ENCODE data around the gene MOSPD3. TPM values are rescaled to one million over a fixed set of nuclear protein-coding genes. Genes with fewer than 3 reads are reported as not detected.

The MOSPD3 gene
- total RNA-seq, 4 donors from 2014 or later: 7.6 to 22.4 (median 15.5) TPM

- H3K36me3 ChIP-seq: peaks cover 42 to 73% (median 54%) of the 10 kb centered on the region in 3 donors
- TF ChIP-seq POLR2A (IDR thresholded peaks at IDR 0.05): no peak
- TF ChIP-seq, protein P1, sequence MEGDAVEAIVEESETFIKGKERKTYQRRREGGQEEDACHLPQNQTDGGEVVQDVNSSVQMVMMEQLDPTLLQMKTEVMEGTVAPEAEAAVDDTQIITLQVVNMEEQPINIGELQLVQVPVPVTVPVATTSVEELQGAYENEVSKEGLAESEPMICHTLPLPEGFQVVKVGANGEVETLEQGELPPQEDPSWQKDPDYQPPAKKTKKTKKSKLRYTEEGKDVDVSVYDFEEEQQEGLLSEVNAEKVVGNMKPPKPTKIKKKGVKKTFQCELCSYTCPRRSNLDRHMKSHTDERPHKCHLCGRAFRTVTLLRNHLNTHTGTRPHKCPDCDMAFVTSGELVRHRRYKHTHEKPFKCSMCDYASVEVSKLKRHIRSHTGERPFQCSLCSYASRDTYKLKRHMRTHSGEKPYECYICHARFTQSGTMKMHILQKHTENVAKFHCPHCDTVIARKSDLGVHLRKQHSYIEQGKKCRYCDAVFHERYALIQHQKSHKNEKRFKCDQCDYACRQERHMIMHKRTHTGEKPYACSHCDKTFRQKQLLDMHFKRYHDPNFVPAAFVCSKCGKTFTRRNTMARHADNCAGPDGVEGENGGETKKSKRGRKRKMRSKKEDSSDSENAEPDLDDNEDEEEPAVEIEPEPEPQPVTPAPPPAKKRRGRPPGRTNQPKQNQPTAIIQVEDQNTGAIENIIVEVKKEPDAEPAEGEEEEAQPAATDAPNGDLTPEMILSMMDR (IDR thresholded peaks at IDR 0.05): no peak
- H3K27me3 ChIP-seq: no peaks in the 10 kb centered on the region
- H3K4me1 ChIP-seq: peaks cover 32 to 50% (median 35%) of the 10 kb centered on the region in 3 donors
- H3K4me3 ChIP-seq: no peak overlapping the region
- 58 to 84% methylated on average over 7 to 11 of the region's 11 CpGs for WGBS, 2 donors
- H3K27ac ChIP-seq: no peak overlapping the region
- DNase-seq: no peak
- H3K9me3 ChIP-seq: no peaks in the 10 kb centered on the region
- intact Hi-C loops (cut with DNase I): no loop called here
These were observed 31.7 kb upstream of the MOSPD3 start for GRCh38 chr7:100580466-100581283.

DNA sequence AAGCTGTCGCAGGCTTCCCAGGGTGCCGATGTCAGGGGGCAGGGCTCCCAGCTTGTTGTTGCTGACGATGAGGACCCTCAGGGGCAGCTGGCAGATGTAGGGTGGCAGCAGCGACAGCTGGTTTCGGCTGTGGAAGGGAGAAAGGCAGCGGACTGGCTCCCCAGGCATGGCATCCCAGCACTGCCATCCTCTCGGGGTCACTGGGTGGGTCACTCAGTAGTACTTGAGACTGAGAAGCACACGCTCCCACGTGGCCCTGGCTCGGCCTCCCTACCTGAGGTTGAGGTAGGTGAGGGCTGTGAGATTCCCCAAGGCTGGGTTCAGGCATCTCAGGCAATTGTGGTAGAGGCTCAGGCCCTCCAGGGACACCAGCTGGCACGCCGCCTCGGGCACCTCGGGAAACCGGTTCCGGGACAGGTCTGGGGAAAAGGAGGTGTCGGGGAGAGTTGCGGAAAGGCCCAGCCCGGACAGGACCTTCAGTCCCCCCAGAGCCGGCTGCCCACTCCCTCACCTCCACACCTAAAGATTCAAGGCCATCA lies 30.2 kb upstream of the MOSPD3 start:
- Histone ChIP-seq H3K36me3 (peaks cover 29 to 59% (median 41%) of the 10 kb centered on the region in 3 donors), H3K27me3 (no peaks in the 10 kb centered on the region), H3K27ac (peak overlapping the region; percentile 94 to 99 (median 98)), H3K4me3 (peak overlapping the region in 3 of 4 donors; percentile 6 to 93 (median 89)), H3K4me1 (peaks cover 32 to 56% (median 35%) of the 10 kb centered on the region in 3 donors), H3K9me3 (no peaks in the 10 kb centered on the region)
- DNase-seq: no peak
- intact Hi-C loops (cut with DNase I): no loop called here
- TF ChIP-seq, protein P1 (IDR thresholded peaks at IDR 0.05): no peak
- no peak for TF ChIP-seq POLR2A (IDR thresholded peaks at IDR 0.05)
- WGBS, 2 donors: 32 to 41% methylated on average over 5 to 8 of the region's 20 CpGs

DNA sequence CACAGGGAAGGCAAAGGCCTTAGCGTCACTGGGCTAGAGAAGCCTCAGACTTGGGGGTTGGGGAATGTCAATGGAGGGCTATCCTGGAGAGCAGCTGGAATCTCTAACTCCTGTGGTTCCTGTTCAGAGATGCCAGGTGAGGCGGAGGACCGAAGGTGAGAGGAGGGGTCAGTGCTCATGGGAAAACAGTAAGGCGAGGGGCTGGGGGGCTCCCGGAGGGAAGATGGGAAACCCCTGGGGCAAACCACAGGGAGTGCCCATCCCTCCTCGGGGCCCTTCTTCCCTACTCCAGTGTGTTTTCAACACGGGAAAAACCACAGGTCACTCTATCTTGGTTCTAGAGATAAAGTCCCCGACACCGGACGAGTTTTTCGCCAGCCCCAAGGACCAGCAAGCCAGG lies 29.7 kb upstream of the MOSPD3 start:
- H3K4me3 ChIP-seq: peak overlapping the region in 3 of 4 donors; percentile 6 to 93 (median 89)
- intact Hi-C loops (cut with DNase I): no loop called here
- H3K9me3 ChIP-seq: no peaks in the 10 kb centered on the region
- H3K36me3 ChIP-seq: peaks cover 24 to 54% (median 38%) of the 10 kb centered on the region in 3 donors
- H3K27ac ChIP-seq: peak overlapping the region; percentile 94 to 99 (median 98)
- no peaks in the 10 kb centered on the region for H3K27me3 ChIP-seq
- TF ChIP-seq, protein P1 (IDR thresholded peaks at IDR 0.05): no peak
- TF ChIP-seq POLR2A (IDR thresholded peaks at IDR 0.05): no peak
- DNase-seq: no peak
- H3K4me1 ChIP-seq: peaks cover 32 to 60% (median 39%) of the 10 kb centered on the region in 3 donors
- 70 to 73% methylated on average over 10 to 11 of the region's 11 CpGs for WGBS, 2 donors

GRCh38 chr7:100583132-100584053 lies 28.9 kb upstream of the MOSPD3 start:
- Histone ChIP-seq H3K9me3 (no peaks in the 10 kb centered on the region), H3K27ac (peak overlapping the region; percentile 94 to 99 (median 98)), H3K27me3 (no peaks in the 10 kb centered on the region), H3K4me3 (peak overlapping the region; percentile 76 to 93 (median 84)), H3K4me1 (peaks cover 32 to 60% (median 39%) of the 10 kb centered on the region in 3 donors), H3K36me3 (peaks cover 16 to 46% (median 30%) of the 10 kb centered on the region in 3 donors)
- TF ChIP-seq, protein P1 (IDR thresholded peaks at IDR 0.05): no peak
- TF ChIP-seq POLR2A (IDR thresholded peaks at IDR 0.05): peak in 1 of 4 donors; percentile 9
- intact Hi-C loops (cut with DNase I): no loop called here
- DNase-seq: peak; percentile 42
- WGBS, 2 donors: 29 to 37% methylated on average over 7 to 8 of the region's 23 CpGs

Data from esophagus squamous epithelium (tissue), 5 donors.